Measurements from ENCODE around the gene ARHGAP15. TPM values are rescaled to one million over a fixed set of nuclear protein-coding genes. Genes with fewer than 3 reads are reported as not detected.

The ARHGAP15 gene
- total and polyA plus RNA-seq, 2 experiments from 2014 or later = 0.26 TPM; not detected in 1

DNA sequence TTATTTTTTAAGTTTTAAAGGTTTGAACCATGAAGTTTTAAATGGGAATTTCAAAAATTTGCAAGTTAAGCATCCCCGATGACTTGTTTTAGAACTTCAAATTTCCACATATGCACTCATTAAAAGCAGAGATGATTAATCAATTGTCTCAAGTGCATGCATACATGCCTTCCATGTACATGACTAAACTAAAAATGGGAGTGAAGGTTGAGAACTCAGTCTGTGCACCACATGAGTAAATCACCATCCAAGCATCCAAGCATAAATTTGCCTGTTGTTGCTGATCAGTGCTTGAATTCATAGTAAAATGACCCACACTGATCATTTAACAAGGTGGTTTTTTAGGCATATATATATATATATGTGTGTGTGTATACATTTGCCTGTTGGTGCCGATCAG, 249.8 kb downstream of the ARHGAP15 start:
- Histone ChIP-seq H3K4me1 (ENCODE audit: insufficient read depth) (no peaks in the 10 kb centered on the region), H3K27ac (ENCODE audit: low read depth) (no peak overlapping the region)

More for the DNA sequence above, 249.8 kb downstream of the ARHGAP15 start:
- TF ChIP-seq EZH2 (IDR thresholded peaks at IDR 0.05; ENCODE audit: low read depth, unreplicated experiment) = no peak
- TF ChIP-seq CREB1 (CRISPR knock-in tag; IDR thresholded peaks at IDR 0.05; ENCODE audit: low read depth) = no peak
- no peak for TF ChIP-seq STAT1 (IDR thresholded peaks at IDR 0.05; ENCODE audit: unreplicated experiment)
- TF ChIP-seq, protein P1, sequence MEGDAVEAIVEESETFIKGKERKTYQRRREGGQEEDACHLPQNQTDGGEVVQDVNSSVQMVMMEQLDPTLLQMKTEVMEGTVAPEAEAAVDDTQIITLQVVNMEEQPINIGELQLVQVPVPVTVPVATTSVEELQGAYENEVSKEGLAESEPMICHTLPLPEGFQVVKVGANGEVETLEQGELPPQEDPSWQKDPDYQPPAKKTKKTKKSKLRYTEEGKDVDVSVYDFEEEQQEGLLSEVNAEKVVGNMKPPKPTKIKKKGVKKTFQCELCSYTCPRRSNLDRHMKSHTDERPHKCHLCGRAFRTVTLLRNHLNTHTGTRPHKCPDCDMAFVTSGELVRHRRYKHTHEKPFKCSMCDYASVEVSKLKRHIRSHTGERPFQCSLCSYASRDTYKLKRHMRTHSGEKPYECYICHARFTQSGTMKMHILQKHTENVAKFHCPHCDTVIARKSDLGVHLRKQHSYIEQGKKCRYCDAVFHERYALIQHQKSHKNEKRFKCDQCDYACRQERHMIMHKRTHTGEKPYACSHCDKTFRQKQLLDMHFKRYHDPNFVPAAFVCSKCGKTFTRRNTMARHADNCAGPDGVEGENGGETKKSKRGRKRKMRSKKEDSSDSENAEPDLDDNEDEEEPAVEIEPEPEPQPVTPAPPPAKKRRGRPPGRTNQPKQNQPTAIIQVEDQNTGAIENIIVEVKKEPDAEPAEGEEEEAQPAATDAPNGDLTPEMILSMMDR (conservative IDR thresholded peaks at IDR 0.05; ENCODE audit: low read depth in 2 of 2) = no peak
- no peak for TF ChIP-seq JUNB (IDR thresholded peaks at IDR 0.05; ENCODE audit: unreplicated experiment)
- no peak for TF ChIP-seq NANOG (IDR thresholded peaks at IDR 0.05; ENCODE audit: borderline replicate concordance)
- TF ChIP-seq, protein P2, sequence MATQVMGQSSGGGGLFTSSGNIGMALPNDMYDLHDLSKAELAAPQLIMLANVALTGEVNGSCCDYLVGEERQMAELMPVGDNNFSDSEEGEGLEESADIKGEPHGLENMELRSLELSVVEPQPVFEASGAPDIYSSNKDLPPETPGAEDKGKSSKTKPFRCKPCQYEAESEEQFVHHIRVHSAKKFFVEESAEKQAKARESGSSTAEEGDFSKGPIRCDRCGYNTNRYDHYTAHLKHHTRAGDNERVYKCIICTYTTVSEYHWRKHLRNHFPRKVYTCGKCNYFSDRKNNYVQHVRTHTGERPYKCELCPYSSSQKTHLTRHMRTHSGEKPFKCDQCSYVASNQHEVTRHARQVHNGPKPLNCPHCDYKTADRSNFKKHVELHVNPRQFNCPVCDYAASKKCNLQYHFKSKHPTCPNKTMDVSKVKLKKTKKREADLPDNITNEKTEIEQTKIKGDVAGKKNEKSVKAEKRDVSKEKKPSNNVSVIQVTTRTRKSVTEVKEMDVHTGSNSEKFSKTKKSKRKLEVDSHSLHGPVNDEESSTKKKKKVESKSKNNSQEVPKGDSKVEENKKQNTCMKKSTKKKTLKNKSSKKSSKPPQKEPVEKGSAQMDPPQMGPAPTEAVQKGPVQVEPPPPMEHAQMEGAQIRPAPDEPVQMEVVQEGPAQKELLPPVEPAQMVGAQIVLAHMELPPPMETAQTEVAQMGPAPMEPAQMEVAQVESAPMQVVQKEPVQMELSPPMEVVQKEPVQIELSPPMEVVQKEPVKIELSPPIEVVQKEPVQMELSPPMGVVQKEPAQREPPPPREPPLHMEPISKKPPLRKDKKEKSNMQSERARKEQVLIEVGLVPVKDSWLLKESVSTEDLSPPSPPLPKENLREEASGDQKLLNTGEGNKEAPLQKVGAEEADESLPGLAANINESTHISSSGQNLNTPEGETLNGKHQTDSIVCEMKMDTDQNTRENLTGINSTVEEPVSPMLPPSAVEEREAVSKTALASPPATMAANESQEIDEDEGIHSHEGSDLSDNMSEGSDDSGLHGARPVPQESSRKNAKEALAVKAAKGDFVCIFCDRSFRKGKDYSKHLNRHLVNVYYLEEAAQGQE (IDR thresholded peaks at IDR 0.05; ENCODE audit: unreplicated experiment) = no peak
- TF ChIP-seq POLR2AphosphoS5 (IDR thresholded peaks at IDR 0.05; ENCODE audit: low read depth) = no peak
- TF ChIP-seq, protein P3, sequence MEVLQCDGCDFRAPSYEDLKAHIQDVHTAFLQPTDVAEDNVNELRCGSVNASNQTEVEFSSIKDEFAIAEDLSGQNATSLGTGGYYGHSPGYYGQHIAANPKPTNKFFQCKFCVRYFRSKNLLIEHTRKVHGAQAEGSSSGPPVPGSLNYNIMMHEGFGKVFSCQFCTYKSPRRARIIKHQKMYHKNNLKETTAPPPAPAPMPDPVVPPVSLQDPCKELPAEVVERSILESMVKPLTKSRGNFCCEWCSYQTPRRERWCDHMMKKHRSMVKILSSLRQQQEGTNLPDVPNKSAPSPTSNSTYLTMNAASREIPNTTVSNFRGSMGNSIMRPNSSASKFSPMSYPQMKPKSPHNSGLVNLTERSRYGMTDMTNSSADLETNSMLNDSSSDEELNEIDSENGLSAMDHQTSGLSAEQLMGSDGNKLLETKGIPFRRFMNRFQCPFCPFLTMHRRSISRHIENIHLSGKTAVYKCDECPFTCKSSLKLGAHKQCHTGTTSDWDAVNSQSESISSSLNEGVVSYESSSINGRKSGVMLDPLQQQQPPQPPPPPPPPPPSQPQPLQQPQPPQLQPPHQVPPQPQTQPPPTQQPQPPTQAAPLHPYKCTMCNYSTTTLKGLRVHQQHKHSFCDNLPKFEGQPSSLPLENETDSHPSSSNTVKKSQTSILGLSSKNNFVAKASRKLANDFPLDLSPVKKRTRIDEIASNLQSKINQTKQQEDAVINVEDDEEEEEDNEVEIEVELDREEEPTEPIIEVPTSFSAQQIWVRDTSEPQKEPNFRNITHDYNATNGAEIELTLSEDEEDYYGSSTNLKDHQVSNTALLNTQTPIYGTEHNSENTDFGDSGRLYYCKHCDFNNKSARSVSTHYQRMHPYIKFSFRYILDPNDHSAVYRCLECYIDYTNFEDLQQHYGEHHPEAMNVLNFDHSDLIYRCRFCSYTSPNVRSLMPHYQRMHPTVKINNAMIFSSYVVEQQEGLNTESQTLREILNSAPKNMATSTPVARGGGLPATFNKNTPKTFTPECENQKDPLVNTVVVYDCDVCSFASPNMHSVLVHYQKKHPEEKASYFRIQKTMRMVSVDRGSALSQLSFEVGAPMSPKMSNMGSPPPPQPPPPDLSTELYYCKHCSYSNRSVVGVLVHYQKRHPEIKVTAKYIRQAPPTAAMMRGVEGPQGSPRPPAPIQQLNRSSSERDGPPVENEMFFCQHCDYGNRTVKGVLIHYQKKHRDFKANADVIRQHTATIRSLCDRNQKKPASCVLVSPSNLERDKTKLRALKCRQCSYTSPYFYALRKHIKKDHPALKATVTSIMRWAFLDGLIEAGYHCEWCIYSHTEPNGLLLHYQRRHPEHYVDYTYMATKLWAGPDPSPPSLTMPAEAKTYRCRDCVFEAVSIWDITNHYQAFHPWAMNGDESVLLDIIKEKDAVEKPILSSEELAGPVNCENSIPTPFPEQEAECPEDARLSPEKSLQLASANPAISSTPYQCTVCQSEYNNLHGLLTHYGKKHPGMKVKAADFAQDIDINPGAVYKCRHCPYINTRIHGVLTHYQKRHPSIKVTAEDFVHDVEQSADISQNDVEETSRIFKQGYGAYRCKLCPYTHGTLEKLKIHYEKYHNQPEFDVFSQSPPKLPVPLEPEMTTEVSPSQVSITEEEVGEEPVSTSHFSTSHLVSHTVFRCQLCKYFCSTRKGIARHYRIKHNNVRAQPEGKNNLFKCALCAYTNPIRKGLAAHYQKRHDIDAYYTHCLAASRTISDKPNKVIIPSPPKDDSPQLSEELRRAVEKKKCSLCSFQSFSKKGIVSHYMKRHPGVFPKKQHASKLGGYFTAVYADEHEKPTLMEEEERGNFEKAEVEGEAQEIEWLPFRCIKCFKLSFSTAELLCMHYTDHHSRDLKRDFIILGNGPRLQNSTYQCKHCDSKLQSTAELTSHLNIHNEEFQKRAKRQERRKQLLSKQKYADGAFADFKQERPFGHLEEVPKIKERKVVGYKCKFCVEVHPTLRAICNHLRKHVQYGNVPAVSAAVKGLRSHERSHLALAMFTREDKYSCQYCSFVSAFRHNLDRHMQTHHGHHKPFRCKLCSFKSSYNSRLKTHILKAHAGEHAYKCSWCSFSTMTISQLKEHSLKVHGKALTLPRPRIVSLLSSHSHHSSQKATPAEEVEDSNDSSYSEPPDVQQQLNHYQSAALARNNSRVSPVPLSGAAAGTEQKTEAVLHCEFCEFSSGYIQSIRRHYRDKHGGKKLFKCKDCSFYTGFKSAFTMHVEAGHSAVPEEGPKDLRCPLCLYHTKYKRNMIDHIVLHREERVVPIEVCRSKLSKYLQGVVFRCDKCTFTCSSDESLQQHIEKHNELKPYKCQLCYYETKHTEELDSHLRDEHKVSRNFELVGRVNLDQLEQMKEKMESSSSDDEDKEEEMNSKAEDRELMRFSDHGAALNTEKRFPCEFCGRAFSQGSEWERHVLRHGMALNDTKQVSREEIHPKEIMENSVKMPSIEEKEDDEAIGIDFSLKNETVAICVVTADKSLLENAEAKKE (CRISPR knock-in tag; IDR thresholded peaks at IDR 0.05) = no peak
- no peak for TF ChIP-seq EZH2phosphoT487 (IDR thresholded peaks at IDR 0.05; ENCODE audit: unreplicated experiment)
- no peak for TF ChIP-seq ZNF331 (CRISPR knock-in tag; IDR thresholded peaks at IDR 0.05; ENCODE audit: low read depth)
- no peak for TF ChIP-seq ZNF114 (CRISPR knock-in tag; IDR thresholded peaks at IDR 0.05)
- TF ChIP-seq, protein P4, sequence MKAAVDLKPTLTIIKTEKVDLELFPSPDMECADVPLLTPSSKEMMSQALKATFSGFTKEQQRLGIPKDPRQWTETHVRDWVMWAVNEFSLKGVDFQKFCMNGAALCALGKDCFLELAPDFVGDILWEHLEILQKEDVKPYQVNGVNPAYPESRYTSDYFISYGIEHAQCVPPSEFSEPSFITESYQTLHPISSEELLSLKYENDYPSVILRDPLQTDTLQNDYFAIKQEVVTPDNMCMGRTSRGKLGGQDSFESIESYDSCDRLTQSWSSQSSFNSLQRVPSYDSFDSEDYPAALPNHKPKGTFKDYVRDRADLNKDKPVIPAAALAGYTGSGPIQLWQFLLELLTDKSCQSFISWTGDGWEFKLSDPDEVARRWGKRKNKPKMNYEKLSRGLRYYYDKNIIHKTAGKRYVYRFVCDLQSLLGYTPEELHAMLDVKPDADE (IDR thresholded peaks at IDR 0.05) = no peak
- H4K20me1 ChIP-seq (replicated peaks; ENCODE audit: insufficient read depth) = no peaks in the 10 kb centered on the region
- H3K79me2 ChIP-seq (replicated peaks; ENCODE audit: insufficient read depth) = no peaks in the 10 kb centered on the region
- no peak overlapping the region for H3K27ac Mint-ChIP-seq
- no peaks in the 10 kb centered on the region; the same call in 2 of the 3 replicates for H3K4me1 Mint-ChIP-seq
- H3K9me2 ChIP-seq (ENCODE audit: insufficient read depth) = no peaks in the 10 kb centered on the region
- ATAC-seq = no peak
- no peaks in the 10 kb centered on the region for H3K9me3 Mint-ChIP-seq
- no peaks in the 10 kb centered on the region for H3K36me3 Mint-ChIP-seq (ENCODE audit: low read depth)
- no peak for DNase-seq (ENCODE audit: low spot score)
- no peaks in the 10 kb centered on the region for H3K27me3 Mint-ChIP-seq (ENCODE audit: insufficient read depth, low read depth, poor library complexity)
- H3K4me3 Mint-ChIP-seq = no peak overlapping the region
- H3F3A ChIP-seq (replicated peaks; ENCODE audit: low read depth) = no peaks in the 10 kb centered on the region
- no peak overlapping the region for H3K4me2 ChIP-seq
- H3K36me3 ChIP-seq (ENCODE audit: insufficient read depth) = no peaks in the 10 kb centered on the region
- no peak overlapping the region for H3K4me3 ChIP-seq
- no peak overlapping the region for H2AFZ ChIP-seq
- no peaks in the 10 kb centered on the region for H3K27me3 ChIP-seq (ENCODE audit: insufficient read depth)

Data from GM23338 (cell line).